NCI-H1930 (cell line): ENCODE measurements around the gene TRERF1.

Source experiments
- DNase-seq, 2 experiments: peaks; one replicate each; lab custom pipeline; 2025; lab: John Stamatoyannopoulos, UW

The TRERF1 gene

GRCh38 chr6:42424906-42425474 lies 26.7 kb downstream of the TRERF1 start:
- DNase-seq = no peak

GRCh38 chr6:42423244-42423643 lies 28.5 kb downstream of the TRERF1 start:
- no peak for DNase-seq

GRCh38 chr6:42420741-42421140 lies 31.0 kb downstream of the TRERF1 start:
- no peak for DNase-seq

GRCh38 chr6:42419490-42420280 lies 32.0 kb downstream of the TRERF1 start:
- no peak for DNase-seq

GRCh38 chr6:42418724-42419123 lies 33.0 kb downstream of the TRERF1 start:
- DNase-seq = no peak

- DNase-seq = no peak
Observed at GRCh38 chr6:42417641-42418112, 34.0 kb downstream of the TRERF1 start.

- DNase-seq = no peak
Observed at GRCh38 chr6:42411406-42411805, 40.3 kb downstream of the TRERF1 start.

- DNase-seq = no peak
Observed at GRCh38 chr6:42410861-42411260, 40.9 kb downstream of the TRERF1 start.

GRCh38 chr6:42409581-42409980 lies 42.1 kb downstream of the TRERF1 start:
- DNase-seq = no peak

- no peak for DNase-seq
Observed at GRCh38 chr6:42407379-42407778, 44.3 kb downstream of the TRERF1 start.

GRCh38 chr6:42406306-42407280 lies 45.1 kb downstream of the TRERF1 start:
- no peak for DNase-seq

- DNase-seq = no peak
Observed at GRCh38 chr6:42405021-42405420, 46.7 kb downstream of the TRERF1 start.

GRCh38 chr6:42404484-42404883 lies 47.2 kb downstream of the TRERF1 start:
- no peak for DNase-seq

GRCh38 chr6:42403831-42404230 lies 47.9 kb downstream of the TRERF1 start:
- no peak for DNase-seq

GRCh38 chr6:42403421-42403820 lies 48.3 kb downstream of the TRERF1 start:
- no peak for DNase-seq

GRCh38 chr6:42402184-42402583 lies 49.5 kb downstream of the TRERF1 start:
- no peak for DNase-seq

- DNase-seq = no peak
Observed at GRCh38 chr6:42401613-42401951, 50.1 kb downstream of the TRERF1 start.

- DNase-seq = no peak
Observed at GRCh38 chr6:42400886-42401612, 50.7 kb downstream of the TRERF1 start.

GRCh38 chr6:42400061-42400760 lies 51.5 kb downstream of the TRERF1 start:
- DNase-seq = no peak

GRCh38 chr6:42396720-42397119 lies 55.0 kb downstream of the TRERF1 start:
- no peak for DNase-seq
